MM.1S (cell line): ENCODE data around the gene SNAPC1.

Experiments
- EZH2 ChIP-seq: fragments of 300-600 bp; sonication (generic); optimal IDR thresholded peaks from 2 replicates; pipeline ENCODE3; 2017; ENCODE audit warnings: low read depth, mild to moderate bottlenecking, antibody characterized with exemption, low read length, mixed read lengths
- EZH2phosphoT487 ChIP-seq: fragments of 300-600 bp; sonication (generic); IDR thresholded peaks from 2 replicates; pipeline ENCODE4 v1.6.1; 2018; ENCODE audit warnings: antibody characterized with exemption, low read length
- TF ChIP-seq, protein P1 (sequence below): fragments of 300-600 bp; sonication (generic); IDR thresholded peaks from 2 replicates; pipeline ENCODE4 v1.5.1; 2016; ENCODE audit warnings: antibody characterized with exemption, low read length, mixed read lengths

DNA sequence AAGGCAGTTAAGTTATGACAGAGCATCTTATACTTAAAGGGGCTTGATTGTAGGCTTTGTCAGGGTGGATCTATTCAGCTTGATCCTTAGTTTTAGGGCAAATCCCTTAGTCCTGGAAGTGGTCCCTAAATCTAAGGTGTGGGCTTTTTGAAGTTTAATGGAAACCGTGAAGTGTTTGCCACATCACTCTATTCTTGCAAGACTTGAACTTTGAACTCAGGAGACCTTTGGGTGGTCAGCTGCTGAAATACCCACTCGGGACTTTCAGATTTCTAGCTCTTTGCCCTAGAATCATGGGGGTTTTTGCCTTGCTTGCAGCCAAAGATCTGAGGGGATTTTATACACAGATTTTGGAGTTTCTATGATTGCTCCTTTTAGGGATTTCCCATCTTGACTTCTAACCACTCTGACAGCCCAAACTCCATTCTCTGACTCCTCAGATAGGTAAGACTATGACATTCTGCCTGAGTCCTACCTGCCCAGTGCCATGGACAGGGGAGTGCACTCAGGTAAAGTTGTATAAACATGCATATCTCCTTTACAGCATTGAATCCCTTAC, 39.9 kb downstream of the SNAPC1 start:
- TF ChIP-seq, protein P1, sequence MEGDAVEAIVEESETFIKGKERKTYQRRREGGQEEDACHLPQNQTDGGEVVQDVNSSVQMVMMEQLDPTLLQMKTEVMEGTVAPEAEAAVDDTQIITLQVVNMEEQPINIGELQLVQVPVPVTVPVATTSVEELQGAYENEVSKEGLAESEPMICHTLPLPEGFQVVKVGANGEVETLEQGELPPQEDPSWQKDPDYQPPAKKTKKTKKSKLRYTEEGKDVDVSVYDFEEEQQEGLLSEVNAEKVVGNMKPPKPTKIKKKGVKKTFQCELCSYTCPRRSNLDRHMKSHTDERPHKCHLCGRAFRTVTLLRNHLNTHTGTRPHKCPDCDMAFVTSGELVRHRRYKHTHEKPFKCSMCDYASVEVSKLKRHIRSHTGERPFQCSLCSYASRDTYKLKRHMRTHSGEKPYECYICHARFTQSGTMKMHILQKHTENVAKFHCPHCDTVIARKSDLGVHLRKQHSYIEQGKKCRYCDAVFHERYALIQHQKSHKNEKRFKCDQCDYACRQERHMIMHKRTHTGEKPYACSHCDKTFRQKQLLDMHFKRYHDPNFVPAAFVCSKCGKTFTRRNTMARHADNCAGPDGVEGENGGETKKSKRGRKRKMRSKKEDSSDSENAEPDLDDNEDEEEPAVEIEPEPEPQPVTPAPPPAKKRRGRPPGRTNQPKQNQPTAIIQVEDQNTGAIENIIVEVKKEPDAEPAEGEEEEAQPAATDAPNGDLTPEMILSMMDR: no peak
- TF ChIP-seq EZH2phosphoT487 (no peak), EZH2 (no peak)
